ENCODE results near the gene MSMP. TPM values are rescaled to one million over a fixed set of nuclear protein-coding genes. Genes with fewer than 3 reads are reported as not detected.

MSMP gene
- total and polyA plus RNA-seq, 12 donors: 0.19 to 0.60 TPM; not detected in 10

DNA sequence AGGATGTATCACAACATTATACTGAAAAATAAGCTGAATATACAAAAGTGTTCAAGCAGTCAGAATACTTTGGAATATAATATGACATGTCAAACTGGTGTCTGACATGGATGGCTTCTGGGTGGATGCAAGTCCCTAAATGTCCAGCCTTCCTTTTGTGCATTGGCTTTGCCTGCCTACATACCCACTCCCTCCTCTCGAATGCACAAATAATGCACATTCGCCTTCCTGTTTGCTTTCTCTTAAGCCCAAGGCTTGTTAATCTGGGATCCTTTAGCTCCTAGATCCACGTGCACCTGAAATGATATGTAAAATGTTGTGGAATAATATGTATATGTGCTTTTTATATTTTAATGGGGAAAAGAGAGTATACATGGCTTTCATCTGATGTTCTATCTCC lies 24.4 kb upstream of the MSMP start:
- H3K4me1 ChIP-seq: peaks cover 0 to 14% (median 7%) of the 10 kb centered on the region in 9 donors
- no peaks in the 10 kb centered on the region for H3K27me3 ChIP-seq
- intact Hi-C loops (cut with DNase I): no loop called here
- TF ChIP-seq, protein P1, sequence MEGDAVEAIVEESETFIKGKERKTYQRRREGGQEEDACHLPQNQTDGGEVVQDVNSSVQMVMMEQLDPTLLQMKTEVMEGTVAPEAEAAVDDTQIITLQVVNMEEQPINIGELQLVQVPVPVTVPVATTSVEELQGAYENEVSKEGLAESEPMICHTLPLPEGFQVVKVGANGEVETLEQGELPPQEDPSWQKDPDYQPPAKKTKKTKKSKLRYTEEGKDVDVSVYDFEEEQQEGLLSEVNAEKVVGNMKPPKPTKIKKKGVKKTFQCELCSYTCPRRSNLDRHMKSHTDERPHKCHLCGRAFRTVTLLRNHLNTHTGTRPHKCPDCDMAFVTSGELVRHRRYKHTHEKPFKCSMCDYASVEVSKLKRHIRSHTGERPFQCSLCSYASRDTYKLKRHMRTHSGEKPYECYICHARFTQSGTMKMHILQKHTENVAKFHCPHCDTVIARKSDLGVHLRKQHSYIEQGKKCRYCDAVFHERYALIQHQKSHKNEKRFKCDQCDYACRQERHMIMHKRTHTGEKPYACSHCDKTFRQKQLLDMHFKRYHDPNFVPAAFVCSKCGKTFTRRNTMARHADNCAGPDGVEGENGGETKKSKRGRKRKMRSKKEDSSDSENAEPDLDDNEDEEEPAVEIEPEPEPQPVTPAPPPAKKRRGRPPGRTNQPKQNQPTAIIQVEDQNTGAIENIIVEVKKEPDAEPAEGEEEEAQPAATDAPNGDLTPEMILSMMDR (IDR thresholded peaks at IDR 0.05): no peak
- WGBS, 2 donors: 88 to 90% methylated on average over 3 of the region's 3 CpGs
- no peak for ATAC-seq
- no peak overlapping the region for H3K4me3 ChIP-seq
- DNase-seq: no peak
- H3K36me3 ChIP-seq: no peaks in the 10 kb centered on the region
- H3K27ac ChIP-seq: no peak overlapping the region
- no peaks in the 10 kb centered on the region for H3K9me3 ChIP-seq

- 84 to 91% methylated on average over 4 of the region's 4 CpGs for WGBS, 2 donors
- DNase-seq (no peak), ATAC-seq (no peak)
- TF ChIP-seq, protein P1 (IDR thresholded peaks at IDR 0.05): no peak
- Histone ChIP-seq H3K9me3 (no peaks in the 10 kb centered on the region), H3K4me1 (peaks cover 3 to 28% (median 21%) of the 10 kb centered on the region in 9 donors), H3K4me3 (no peak overlapping the region), H3K27me3 (no peaks in the 10 kb centered on the region), H3K27ac (no peak overlapping the region), H3K36me3 (no peaks in the 10 kb centered on the region)
- intact Hi-C loops (cut with DNase I): no loop called here
Measured at GRCh38 chr9:35776018-35776417, 21.9 kb upstream of the MSMP start.

- peaks cover 7 to 37% (median 30%) of the 10 kb centered on the region in 9 donors for H3K4me1 ChIP-seq
- TF ChIP-seq, protein P1 (IDR thresholded peaks at IDR 0.05): no peak
- WGBS, 2 donors: 53 to 63% methylated on average over 7 of the region's 7 CpGs
- H3K36me3 ChIP-seq: no peaks in the 10 kb centered on the region
- DNase-seq: peak in 1 of 2 donors; percentile 25
- H3K27ac ChIP-seq: peak overlapping the region in 3 of 10 donors; percentile 1 to 44 (median 17)
- H3K4me3 ChIP-seq: no peak overlapping the region
- intact Hi-C loops (cut with DNase I): no loop called here
- H3K9me3 ChIP-seq: no peaks in the 10 kb centered on the region
- peak; percentile 45 to 82 (median 58) for ATAC-seq
- H3K27me3 ChIP-seq: no peaks in the 10 kb centered on the region
Measured at GRCh38 chr9:35774907-35775635, 21.0 kb upstream of the MSMP start.

DNA sequence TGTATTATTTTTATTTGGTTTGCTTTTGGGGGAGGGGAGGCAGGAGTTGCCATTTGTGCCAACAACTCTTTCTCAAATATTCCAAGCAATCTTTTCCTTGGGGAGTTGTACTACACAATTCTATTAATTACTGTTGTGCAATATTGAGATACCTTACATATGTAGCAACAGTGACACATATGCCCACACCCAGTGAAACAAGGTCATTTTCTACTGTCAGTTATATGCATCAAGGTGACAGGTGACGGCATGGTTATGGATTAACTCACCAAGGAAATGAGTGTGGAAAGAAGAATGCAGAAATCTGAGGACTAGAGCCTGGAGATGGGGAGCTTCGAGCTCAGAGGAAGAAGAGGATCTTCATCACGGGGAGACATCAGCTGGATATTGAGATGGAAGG lies 17.9 kb upstream of the MSMP start:
- intact Hi-C loops (cut with DNase I): no loop called here
- Histone ChIP-seq H3K36me3 (no peaks in the 10 kb centered on the region), H3K27me3 (no peaks in the 10 kb centered on the region), H3K4me1 (peaks cover 7 to 39% (median 30%) of the 10 kb centered on the region in 9 donors), H3K4me3 (no peak overlapping the region), H3K27ac (peak overlapping the region in 3 of 10 donors; percentile 12 to 61 (median 19)), H3K9me3 (no peaks in the 10 kb centered on the region)
- TF ChIP-seq, protein P1 (IDR thresholded peaks at IDR 0.05): no peak
- 84 to 90% methylated on average over 3 of the region's 3 CpGs for WGBS, 2 donors
- DNase-seq (no peak), ATAC-seq (no peak)
